Stimulated activated naive CD4-positive, alpha-beta T cell (primary cell): Measurements from ENCODE around the gene AIFM3.
A peak's percentile ranks its signal among the peaks of the same experiment; 100 is the strongest.
"Not testable (repeated sequence)": the region's sequence is repeated elsewhere in the genome, so short reads cannot be mapped to it uniquely, and the experiment has no call there.

Experiments used
- DNase-seq, 6 experiments: peaks; one replicate each; lab custom pipeline; 2025; lab: John Stamatoyannopoulos, UW

AIFM3 gene

DNA sequence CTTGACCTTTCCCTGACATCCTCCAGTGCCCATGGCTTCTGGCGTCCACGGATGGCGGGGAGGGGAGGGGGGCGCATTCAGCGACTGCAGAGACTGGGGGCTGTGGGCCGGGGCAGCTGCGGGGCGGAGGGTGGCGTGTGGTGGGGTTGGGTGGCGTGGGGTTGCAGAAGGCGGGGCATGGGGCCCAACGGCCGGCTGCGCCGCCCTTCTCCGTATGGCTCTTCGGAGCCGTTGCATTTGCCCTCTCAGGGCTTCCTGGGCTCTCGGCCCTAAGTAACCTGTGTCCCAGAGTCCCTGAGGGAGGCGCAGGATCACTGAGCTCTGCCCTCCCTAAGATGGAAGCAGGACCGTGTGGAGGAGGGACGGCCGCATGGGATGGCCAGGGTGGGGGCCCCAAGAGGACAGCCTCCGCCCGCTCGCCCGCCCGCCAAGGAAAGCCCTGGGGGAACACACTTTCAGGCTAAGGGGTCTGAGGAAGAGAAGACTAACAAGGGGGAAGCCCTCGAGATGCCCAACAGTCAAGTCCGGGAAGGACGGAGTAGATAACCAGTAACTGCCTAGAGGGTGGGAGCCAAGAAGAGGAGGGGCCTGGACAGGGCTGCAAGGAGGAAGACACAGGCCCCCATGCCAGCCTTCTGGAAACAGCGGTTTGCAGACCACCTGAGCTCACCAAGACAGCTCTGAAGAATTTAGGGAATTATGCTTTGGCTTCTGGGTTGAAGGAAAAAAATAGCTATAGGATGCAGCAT, 9.2 kb upstream of the AIFM3 start:
- no peak for DNase-seq

DNA sequence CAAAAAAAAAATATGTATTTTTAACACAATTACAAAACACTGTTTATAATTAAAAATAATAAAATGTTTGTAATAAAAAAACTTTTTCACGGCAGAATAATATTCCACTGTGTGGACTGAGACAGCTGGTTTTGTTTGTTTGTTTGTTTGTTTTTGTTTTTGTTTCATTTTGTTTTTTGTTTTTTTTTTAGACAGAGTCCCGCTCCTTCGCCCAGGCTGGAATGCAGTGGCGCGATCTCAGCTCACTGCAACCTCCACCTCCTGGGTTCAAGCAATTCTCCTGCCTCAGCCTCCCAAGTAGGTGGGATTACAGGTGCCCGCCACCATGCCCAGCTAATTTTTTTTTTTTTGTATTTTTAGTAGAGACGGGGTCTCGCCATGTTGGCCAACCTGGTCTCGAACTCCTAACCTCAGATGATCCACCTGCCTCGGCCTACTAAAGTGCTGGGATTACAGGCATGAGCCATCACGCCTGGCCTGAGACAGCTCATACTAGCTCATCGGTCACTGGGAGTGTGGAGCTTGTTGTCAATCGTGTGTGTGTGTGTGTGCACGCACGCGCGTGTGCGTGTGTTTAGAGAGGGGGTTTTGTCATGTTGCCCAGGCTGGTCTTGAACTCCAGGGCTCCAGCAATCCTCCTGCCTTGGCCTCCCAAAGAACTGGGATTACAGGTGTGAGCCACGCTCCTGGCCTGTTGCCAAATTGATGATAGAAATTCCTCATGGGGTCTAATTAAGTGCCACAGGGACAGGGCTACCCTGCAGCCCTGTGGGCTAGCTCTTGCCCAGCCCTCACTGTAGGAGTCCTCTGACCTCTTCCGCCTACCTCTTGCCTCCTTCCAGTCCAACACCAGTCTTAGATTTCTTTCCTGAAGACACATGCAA, 7.2 kb upstream of the AIFM3 start:
- no peak for DNase-seq

DNA sequence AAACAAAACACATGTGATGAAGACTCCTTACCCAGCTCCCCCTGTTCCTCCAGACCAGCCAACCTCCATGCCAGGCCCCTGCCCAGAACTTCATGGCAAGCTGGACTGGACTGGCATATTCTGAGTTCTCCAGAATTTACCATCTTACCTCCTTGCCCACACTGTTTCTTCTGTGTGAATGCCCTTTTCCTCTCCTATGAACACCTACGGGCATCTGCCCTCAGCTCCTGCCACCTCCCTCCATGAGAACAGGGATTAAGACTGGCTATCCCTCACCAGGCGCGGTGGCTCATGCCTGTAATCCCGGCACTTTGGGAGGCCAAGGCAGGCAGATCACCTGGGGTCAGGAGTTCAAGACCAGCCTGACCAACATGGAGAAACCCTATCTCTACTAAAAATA, 6.4 kb upstream of the AIFM3 start:
- no peak for DNase-seq

DNA sequence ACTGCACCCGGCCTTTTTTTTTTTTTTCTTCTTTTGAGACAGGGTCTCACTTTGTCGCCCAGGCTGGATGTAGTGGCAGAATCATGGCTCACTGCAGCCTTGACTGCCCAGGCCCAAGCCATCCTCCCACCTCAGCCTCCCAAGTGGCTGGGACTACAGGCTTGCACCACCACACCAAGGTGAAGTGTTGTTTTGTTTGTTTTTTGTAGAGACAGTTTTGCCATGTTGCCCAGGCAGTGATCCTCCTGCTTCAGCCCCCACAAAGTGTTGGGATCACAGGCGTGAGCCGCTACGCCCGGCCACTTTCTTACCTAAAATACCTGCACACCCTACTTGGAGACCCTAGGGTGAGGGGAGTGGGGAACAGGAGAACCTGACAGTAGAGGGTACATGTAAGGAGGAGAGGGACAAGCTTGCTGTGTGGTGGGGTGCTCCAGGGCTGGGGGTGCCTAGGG, 4.5 kb upstream of the AIFM3 start:
- DNase-seq = no peak

DNA sequence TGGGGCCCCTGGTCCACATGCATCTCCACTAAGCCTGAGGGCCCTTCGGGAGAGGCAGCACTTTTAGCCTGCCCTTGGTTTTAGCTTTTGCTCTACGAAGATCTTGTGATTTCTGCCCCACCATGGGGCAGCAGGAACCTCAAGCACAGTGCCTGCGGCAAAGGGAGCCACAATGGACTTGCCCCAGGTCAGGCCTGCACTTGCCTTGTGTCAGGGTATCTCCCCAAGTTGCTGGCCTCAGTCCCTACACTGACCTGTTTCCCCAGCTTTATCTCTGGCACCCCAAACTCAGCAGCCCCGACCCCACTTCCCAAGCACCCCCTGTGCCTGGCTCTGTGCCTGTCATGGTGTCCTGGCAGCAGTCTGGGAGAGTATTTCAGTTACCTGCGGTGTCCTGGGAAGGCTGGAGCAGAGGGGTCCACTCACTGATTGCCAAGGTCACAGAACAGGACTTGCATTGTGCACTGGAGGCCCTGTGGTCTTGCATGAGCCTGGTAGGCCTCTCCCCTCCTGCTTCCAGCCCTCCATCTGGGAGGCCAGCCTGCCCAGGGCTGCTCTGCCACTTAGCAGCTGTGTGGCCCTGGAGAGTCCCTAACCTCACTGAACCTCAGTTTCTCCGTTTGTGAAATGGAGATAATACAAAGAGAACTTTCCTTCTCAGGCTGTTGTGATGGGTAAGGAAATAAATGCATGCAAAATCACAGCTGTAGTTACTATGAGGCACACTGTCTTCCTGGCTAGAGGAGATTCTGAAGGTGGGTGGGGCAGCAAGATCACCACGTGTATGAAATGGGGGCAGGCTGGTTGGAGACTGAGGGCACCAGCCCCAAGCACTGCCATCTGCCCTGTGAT, 3.6 kb upstream of the AIFM3 start:
- DNase-seq = no peak

DNA sequence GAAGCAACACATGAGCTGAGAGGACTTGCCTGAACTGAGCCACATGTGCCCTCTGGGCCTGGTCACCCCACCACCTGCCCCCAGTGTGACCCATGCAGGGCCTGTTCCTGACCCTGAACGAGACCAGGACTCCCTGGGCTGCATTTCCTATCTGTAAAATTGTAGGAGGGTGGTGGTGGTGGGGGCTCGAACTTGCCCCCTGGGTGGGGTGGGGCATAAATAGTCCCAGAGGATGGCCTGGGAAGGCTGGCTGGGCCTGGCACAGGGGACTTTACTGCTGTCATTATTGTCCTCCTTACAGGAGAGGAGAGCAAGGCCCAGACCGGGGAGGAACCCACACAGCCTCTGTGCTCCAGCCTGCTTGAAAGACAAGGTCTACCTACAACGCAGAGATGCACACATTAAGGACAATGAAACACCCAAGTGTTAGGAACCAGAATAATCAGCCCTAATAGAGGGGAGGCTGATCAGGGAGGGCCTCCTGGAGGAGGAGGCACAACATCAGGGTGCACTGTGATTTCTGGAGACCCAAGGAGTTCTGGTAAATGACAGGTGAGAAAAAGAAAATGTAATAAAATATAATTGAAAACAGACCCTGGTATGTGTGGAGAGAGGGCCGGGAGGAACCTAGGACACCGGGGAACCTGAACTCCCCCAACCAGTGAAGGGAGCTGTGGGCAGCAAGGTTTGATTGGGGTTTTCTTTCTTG, 2.8 kb upstream of the AIFM3 start:
- DNase-seq = no peak

DNA sequence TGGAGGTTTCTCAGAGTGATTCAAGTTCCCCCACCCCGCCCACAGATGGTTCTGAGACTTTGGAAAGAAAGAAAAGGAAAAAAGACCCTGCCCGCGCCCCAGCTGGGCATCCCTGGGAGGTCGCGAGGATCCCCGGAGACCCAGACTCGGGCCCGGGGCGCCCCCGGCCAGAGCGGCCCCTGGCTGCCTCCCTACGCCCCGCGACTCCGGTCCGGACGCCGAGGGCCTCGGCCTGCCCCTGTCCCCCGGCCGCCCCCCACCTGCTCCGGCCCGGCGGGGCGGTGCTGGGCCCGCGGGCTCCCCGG, 2.3 kb upstream of the AIFM3 start:
- no peak for DNase-seq

DNA sequence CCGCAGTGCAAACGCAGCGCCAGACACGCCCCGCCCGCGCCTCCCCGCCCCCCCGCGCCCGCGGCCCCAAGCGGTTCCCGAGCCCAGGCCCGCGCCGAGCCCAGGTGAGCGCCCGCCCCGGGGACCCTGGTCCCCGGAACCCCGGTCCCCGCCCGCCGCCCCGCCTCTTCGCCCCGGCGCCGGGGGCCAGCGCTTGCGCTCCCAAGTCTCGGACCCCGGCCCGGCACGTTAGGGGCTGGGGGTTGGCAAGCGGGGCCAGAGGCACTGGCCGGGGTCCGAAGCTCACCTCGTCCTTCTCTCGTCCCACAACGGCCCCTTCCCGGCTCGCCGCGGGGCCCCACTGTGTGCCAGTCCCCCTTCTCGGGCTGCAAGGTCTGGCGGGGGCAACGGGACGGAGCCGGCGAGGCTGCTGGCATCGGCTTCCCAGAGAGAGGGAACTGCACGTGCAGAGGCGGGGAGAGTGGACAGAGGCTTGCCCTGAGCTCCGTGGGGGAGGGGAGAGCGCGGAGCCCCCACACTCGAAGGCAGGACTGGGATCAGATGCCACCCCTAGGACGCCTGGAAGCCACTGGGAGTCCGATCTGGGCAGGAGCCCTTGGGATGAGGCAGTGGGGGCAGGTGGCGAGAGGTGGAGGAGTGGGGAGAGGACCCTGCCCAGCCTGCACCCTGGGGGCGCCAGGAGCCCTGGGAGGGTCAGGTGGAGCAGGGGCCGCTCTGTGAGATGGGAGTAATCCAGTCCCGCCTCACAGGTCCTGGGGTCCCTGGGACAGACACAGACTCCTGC, 1.8 kb upstream of the AIFM3 start:
- peak in 1 of 6 experiments; percentile 10 for DNase-seq

DNA sequence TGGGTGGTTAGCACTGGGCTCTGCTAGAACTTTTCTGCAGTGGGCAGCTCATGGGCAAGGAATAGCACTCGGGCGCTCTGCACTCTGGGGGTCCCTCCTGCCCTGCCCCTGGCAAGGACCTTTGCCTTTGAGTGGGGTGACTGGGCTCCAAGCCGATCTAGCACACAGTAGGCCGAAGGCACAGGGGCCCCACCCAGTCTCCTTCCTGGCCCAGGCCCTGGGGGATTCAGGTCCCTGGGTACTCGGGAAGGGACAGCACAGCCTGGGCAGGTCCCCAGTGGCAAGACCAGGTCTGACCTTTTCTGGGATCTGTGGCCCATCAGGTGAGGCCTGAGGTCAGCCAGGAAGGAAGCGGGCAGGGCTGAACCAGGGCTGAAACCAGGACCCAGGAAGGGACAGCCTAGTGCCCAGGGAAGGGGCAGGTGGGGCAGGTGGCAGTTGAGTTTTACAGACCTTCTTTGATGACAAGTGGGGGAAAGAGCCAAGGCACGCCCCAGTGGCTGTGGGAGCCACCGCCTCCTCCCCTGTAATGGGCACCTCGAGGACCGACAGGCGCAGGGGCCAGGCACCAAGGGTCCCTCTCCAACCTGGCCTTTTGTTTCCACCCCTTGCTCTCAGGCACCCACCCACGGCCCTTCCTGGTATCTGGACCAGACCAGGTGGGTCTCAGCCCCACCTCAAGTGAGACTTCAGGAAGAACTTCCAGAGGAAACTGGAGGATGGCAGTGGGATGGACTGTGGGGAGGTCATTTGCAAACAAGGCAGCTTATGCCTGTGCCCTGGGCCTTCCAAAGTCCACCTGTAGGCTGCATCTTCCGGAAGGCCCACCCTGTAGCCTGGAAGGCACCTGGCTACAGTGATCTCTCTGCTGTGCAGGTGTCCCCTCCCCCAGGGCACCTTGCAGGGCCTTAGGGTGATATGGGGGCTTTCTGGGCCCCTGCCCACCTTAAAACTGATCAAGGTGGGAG, 883 bp upstream of the AIFM3 start:
- DNase-seq = no peak

DNA sequence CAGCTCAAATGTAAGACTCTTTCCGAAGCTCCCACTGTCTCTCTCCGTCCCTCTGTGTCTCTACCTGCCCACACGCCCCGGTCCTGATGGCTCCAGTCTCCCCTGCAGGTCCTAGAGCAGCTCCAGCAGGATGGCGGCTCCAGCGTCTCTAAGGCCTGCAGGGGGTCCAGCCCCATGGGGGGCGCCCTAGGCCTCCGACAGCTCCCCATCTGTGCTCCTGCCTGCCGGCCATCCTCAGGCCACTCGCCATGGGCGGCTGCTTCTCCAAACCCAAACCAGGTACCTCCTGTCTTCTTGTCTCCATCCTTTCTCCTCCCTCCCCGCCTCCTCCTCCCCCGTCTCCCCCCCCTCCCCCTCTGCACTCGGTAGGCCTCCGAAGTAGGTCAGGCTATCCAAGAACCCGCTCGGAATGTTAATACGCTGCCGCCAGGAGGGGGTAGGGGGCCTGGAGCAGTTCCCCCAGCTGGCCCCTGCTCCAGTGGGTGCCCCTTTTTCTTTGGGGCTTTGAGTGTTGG, 699 bp downstream of the AIFM3 start:
- no peak for DNase-seq

DNA sequence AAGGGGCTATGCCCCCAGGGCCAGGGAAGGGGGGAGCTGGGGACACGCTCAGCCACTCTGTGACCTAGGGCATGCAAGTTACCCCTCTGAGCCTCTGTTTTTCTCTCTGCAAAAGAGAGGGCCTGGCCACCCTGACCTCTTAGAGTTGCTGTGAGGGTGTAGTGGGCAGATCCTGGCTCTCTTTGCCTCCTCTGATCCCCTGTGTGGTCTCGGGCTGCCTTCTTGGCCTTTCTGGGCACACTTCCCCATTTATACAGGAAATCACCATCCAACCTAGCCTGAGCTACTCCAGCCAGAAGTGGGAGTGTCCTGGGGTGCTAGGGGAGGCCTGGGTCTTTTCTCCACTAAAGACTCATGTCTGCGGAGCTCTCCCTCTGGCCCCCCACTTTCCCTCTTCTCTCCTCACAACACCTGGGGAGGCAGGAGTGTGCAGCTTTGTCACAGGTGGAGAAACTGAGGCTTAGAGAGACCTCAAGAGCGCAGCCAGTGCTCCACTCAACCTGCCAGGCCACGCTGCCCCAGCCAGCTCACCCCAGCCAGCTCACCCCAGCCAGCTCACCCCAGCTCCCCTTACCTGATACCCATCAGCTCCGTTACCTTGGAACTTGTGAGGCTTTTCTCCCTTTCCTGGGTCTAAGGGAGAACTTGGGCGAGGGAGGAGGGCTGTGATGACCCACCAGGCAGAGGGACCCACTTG, 1.4 kb downstream of the AIFM3 start:
- no peak for DNase-seq

DNA sequence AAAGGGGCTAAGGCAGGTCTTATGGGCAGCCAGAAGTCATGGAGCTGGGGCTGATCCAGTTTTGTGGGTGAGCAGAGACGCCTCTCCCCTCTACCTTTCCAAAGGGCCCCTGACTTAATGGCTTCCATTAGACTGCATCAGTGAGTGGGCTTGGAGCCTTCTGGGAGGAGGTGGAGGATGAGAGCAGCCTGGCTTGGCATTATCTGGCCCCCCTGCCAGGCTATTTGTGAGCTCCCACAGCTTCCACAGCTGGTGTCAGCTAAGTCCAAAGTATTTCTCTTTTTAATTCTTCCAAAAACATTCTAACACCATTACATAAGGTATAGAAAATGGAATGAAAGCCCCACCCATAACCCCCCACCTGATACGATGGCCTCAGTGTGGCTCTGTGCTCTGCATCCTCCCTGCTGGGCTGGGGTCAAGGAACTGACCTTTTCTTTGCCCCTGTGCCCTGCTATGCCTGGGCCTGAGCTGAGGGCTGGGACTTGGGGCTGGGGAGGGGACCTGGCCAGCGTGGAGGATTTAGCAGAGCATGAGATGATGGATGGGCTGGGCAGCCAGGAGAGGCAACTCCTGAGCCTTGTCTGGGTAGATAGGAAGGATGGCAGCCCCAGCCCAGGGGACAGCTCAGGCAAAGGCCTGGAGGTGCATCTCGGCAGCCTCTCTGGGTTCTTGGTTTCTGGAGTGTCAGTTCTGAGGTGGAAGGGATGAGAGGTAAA, 4.0 kb downstream of the AIFM3 start:
- DNase-seq = no peak

DNA sequence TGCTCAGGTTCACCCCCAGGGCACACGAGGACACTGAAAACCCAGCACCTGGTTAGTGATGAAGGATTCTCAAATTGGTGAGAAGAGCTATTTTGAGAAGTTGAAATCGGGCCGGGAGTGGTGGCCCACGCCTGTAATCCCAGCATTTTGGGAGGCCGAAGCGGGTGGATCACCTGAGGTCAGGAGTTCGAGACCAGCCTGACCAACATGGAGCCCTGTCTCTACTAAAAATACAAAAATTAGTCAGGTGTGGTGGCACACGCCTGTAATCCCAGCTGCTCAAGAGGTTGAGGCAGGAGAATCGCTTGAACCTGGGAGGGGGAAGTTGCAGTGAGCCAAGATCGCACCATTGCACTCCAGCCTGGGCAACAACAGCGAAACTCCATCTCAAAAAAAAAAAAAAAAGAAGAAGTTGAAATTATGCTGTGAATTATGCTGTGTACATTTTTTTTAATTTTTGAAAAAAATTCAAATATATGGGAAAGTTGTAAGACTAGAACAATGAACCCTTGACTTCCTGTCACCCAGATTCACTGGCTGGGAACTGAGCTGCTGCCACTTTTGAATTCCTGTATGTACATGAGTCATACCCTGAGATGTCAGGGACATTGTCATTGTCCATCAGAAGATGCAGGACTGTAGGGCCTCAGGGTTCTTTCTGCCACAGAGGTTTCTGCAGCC, 5.1 kb downstream of the AIFM3 start:
- not testable (repeated sequence) for DNase-seq

DNA sequence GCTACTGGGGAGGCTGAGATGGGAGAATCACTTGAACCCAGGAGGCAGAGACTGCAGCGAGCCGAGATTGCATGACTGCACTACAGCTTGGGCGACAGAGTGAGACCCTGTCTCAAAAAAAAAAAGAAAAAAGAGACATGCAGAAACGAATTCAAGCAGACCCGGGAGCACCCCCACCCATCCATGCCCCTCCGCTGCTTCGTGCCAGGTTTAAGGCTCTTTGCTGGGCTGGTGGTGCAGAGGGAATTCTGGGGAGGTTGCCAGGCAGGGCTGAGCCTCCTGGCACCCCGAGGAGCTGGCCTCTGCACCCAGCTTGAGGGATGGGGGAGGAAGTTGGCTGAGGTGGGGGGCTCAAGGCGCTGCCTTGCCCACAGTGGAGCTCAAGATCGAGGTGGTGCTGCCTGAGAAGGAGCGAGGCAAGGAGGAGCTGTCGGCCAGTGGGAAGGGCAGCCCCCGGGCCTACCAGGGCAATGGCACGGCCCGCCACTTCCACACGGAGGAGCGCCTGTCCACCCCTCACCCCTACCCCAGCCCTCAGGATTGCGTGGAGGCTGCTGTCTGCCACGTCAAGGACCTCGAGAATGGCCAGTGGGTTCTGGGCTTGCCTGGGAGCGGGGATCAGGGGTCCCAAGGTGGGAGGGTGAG, 6.0 kb downstream of the AIFM3 start:
- DNase-seq = no peak

DNA sequence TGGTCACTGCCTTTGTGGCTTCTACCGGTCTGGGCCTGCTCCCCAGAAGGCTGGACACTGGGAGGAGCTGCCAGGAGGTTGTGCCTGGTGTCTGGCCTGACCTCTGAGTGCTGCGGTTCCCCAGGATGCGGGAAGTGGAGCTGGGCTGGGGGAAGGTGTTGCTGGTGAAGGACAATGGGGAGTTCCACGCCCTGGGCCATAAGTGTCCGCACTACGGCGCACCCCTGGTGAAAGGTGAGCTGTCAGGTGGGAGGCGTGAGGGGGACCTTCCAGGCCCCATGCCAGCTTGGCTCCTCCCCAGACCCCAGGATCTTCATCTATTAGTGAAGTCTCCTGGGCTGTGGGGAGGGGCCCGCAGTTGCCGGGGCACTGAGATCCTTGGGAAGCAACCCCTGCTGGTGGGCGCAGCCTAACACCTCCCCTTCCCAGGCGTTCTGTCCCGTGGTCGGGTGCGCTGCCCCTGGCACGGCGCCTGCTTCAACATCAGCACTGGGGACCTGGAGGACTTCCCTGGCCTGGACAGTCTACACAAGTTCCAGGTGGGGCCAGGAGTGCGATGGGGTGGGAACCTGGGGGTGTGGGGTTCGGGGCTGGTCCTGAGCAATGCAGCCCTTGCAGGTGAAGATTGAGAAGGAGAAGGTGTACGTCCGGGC, 6.7 kb downstream of the AIFM3 start:
- DNase-seq = no peak

DNA sequence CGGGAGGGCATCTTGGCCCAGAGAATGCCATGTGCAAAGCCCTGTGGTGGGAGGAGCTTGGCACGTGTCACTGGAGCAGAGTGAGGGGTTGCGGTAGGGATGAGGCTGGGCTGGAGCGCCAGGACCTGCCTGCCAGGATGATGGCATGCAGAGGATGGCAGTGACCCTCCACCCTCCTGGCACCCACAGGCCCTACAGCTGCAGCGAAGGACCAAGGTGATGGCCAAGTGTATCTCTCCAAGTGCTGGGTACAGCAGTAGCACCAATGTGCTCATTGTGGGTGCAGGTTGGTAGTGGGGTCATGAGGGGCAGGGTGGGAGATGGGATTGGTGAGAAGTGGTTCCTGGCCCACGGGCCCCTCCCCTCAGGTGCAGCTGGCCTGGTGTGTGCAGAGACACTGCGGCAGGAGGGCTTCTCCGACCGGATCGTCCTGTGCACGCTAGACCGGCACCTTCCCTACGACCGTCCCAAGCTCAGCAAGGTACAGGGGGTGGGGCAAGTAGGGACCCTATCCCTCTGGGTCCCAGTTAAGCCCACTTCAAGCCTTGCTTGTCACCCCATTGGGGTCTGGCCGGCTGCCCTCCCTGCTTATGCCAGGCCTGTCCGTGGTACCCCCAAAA, 7.4 kb downstream of the AIFM3 start:
- no peak for DNase-seq
